MM.1S (cell line): ENCODE data around the gene WAS.

Experiments
- DNase-seq: peaks from one replicate; pipeline ENCODE4 v3.0.0-alpha.2; 2015
- H2AFZ ChIP-seq: fragments of 300-600 bp; sonication (generic); 2 replicates; pipeline ENCODE4 v1.6.0; 2016; ENCODE audit warnings: antibody characterized with exemption, low read length
- H3F3A ChIP-seq: fragments of 300-600 bp; sonication (generic); 2 replicates; pipeline ENCODE4 v1.6.1; 2016; ENCODE audit warnings: mild to moderate bottlenecking, antibody characterized with exemption, low read length, moderate library complexity, mixed read lengths; ENCODE audit not compliant: insufficient read depth
- H3K27ac ChIP-seq: fragments of 300-600 bp; sonication (generic); 2 replicates; pipeline ENCODE4 v1.5.1; 2016; ENCODE audit warnings: mild to moderate bottlenecking, low read length
- H3K27me3 ChIP-seq: fragments of 300-600 bp; sonication (generic); replicated peaks from 2 replicates; pipeline ENCODE4 v1.6.0; 2016; ENCODE audit warnings: low read length; ENCODE audit not compliant: insufficient read depth
- H3K36me3 ChIP-seq: fragments of 300-600 bp; sonication (generic); replicated peaks from 2 replicates; pipeline ENCODE4 v1.6.1; 2016; ENCODE audit warnings: mild to moderate bottlenecking, low read length, mixed read lengths; ENCODE audit not compliant: insufficient read depth
- H3K4me1 ChIP-seq: fragments of 300-600 bp; sonication (generic); 2 replicates; pipeline ENCODE4 v1.6.1; 2016; ENCODE audit warnings: low read length, mixed read lengths
- H3K4me2 ChIP-seq: fragments of 300-600 bp; sonication (generic); 2 replicates; pipeline ENCODE4 v1.6.0; 2016; ENCODE audit warnings: low read depth, low read length
- H3K4me3 ChIP-seq: fragments of 300-600 bp; sonication (generic); 2 replicates; pipeline ENCODE4 v1.5.1; 2016; ENCODE audit warnings: low read length, mixed read lengths
- H3K79me2 ChIP-seq: fragments of 300-600 bp; sonication (generic); 2 replicates; pipeline ENCODE4 v1.6.1; 2016; ENCODE audit warnings: mixed run types, low read length, mixed read lengths
- H3K9ac ChIP-seq: fragments of 300-600 bp; sonication (generic); 2 replicates; pipeline ENCODE4 v1.6.1; 2016; ENCODE audit warnings: low read length, mixed read lengths
- H3K9me2 ChIP-seq: fragments of 300-600 bp; sonication (generic); replicated peaks from 2 replicates; pipeline ENCODE4 v1.6.1; 2016; ENCODE audit warnings: mild to moderate bottlenecking, low read length, mixed read lengths; ENCODE audit not compliant: insufficient read depth
- H3K9me3 ChIP-seq: fragments of 300-600 bp; sonication (generic); replicated peaks from 2 replicates; pipeline ENCODE4 v1.6.1; 2016; ENCODE audit warnings: mild to moderate bottlenecking, low read length, mixed read lengths; ENCODE audit not compliant: insufficient read depth
- H4K20me1 ChIP-seq: fragments of 300-600 bp; sonication (generic); 2 replicates; pipeline ENCODE4 v1.6.1; 2016; ENCODE audit warnings: mild to moderate bottlenecking, low read length, moderate library complexity, mixed read lengths; ENCODE audit not compliant: insufficient read depth
- EZH2 ChIP-seq: fragments of 300-600 bp; sonication (generic); optimal IDR thresholded peaks from 2 replicates; pipeline ENCODE3; 2017; ENCODE audit warnings: low read depth, mild to moderate bottlenecking, antibody characterized with exemption, low read length, mixed read lengths
- EZH2phosphoT487 ChIP-seq: fragments of 300-600 bp; sonication (generic); IDR thresholded peaks from 2 replicates; pipeline ENCODE4 v1.6.1; 2018; ENCODE audit warnings: antibody characterized with exemption, low read length
- TF ChIP-seq, protein P1 (sequence below): fragments of 300-600 bp; sonication (generic); IDR thresholded peaks from 2 replicates; pipeline ENCODE4 v1.5.1; 2016; ENCODE audit warnings: antibody characterized with exemption, low read length, mixed read lengths

The WAS gene

DNA sequence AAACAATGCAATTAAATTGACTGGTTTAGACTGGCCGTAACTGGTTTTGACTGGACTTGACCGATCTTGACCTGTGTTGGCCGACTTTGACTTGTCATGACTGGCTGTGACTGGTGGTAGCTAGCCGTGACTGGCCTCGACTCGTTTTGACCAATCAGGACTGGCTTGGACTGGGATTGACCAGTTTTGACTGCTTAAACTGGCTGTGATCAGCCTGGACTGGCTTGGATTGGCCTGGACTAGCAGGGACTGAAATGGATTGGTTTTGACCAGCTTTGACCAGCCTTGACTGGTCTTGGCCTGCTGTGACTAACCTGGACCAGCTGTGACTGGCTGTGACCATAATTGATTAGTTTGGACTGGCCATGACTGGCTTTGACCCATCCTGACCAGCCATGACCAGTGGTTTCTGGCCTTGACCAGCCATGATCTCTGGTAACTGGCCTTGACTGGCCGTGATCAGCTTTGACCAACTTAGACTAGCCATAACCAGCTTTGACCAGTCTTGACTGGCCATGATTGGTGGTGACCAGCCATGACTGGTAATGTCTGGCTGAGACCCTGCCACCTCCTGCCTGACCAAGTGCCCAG is 26.0 kb downstream of the WAS start:
- H4K20me1 ChIP-seq, result no peaks in the 10 kb centered on the region
- H3K36me3 ChIP-seq, result no peaks in the 10 kb centered on the region
- no peak overlapping the region for H3K4me2 ChIP-seq
- H3K4me1 ChIP-seq, result no peaks in the 10 kb centered on the region
- DNase-seq, result no peak
- no peaks in the 10 kb centered on the region for H3F3A ChIP-seq
- no peaks in the 10 kb centered on the region for H3K27me3 ChIP-seq
- no peak overlapping the region for H3K27ac ChIP-seq
- H3K4me3 ChIP-seq, result no peak overlapping the region
- H2AFZ ChIP-seq, result no peak overlapping the region
- TF ChIP-seq EZH2 (no peak), EZH2phosphoT487 (no peak)
- TF ChIP-seq, protein P1, sequence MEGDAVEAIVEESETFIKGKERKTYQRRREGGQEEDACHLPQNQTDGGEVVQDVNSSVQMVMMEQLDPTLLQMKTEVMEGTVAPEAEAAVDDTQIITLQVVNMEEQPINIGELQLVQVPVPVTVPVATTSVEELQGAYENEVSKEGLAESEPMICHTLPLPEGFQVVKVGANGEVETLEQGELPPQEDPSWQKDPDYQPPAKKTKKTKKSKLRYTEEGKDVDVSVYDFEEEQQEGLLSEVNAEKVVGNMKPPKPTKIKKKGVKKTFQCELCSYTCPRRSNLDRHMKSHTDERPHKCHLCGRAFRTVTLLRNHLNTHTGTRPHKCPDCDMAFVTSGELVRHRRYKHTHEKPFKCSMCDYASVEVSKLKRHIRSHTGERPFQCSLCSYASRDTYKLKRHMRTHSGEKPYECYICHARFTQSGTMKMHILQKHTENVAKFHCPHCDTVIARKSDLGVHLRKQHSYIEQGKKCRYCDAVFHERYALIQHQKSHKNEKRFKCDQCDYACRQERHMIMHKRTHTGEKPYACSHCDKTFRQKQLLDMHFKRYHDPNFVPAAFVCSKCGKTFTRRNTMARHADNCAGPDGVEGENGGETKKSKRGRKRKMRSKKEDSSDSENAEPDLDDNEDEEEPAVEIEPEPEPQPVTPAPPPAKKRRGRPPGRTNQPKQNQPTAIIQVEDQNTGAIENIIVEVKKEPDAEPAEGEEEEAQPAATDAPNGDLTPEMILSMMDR, result no peak
- no peaks in the 10 kb centered on the region for H3K9me2 ChIP-seq
- no peak overlapping the region for H3K9ac ChIP-seq
- H3K9me3 ChIP-seq, result no peaks in the 10 kb centered on the region
- no peaks in the 10 kb centered on the region for H3K79me2 ChIP-seq

DNA sequence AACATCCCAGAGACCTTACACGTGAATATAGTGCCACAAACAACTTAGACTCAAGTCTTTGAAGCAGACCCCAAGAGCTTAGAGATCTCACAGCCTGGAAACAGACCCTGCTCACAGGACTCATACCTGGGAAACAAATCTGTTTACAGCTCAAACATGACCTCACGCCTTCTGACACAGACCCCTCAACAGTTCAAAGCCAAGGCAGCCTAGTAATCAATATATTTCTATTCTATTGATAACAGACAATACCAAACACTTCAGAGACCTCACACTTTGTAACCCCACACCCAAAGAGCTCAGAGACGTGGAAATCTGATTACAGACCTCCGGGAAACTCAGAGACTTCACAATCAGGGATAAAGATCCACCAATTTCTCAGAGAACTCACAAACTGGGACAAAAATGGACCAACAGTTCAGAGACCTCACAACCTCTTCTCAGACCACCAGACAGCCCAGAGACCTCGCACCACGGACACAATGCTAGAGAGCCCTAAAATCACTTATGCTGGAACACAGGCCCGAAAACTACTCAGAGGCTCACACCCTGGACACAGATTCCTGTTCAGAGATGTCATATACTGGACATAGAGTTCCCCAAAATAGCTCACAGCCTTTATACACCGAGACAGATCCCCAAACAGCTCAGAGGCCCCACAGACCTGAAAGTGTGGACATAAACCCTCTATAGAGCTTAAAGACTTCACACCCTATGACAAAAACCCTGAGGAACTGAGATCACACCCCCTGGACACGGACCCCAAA is 27.7 kb downstream of the WAS start:
- H3K9me3 ChIP-seq, result no peaks in the 10 kb centered on the region
- H3K4me2 ChIP-seq, result no peak overlapping the region
- no peaks in the 10 kb centered on the region for H3F3A ChIP-seq
- H3K4me1 ChIP-seq, result no peaks in the 10 kb centered on the region
- H3K36me3 ChIP-seq, result no peaks in the 10 kb centered on the region
- no peaks in the 10 kb centered on the region for H3K9me2 ChIP-seq
- H2AFZ ChIP-seq, result no peak overlapping the region
- H4K20me1 ChIP-seq, result no peaks in the 10 kb centered on the region
- DNase-seq, result no peak
- TF ChIP-seq EZH2phosphoT487 (no peak), EZH2 (no peak)
- TF ChIP-seq, protein P1, result no peak
- H3K27ac ChIP-seq, result no peak overlapping the region
- no peaks in the 10 kb centered on the region for H3K79me2 ChIP-seq
- no peak overlapping the region for H3K4me3 ChIP-seq
- no peak overlapping the region for H3K9ac ChIP-seq
- no peaks in the 10 kb centered on the region for H3K27me3 ChIP-seq

DNA sequence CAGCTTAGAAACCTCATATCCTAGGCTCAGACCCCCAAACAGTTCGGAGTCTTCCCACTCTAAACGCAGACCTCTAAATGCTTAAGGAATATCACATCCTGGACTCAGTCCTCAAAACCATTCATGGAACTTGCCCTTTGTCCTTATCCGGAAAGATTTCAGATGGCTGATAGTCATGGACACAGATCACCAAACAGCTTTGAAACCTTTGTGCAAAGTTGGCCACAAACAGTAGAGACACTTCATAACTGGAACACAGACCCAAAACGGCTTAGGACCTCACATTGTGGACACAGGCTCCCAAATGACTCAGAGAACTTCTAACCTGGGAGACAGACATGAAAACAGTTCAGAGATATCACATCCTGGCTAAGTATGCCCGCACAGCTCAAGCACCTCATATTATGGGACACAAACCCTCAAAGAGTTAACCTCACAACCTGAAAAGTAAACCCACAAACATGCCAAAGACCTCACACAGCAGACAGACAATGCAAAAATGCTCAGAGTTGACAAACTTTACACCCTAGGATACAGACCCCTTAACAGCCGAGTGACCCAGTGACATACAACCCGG is 28.4 kb downstream of the WAS start:
- Histone ChIP-seq H3F3A (no peaks in the 10 kb centered on the region), H3K9me3 (no peaks in the 10 kb centered on the region), H2AFZ (no peak overlapping the region), H3K27ac (no peak overlapping the region), H3K9me2 (no peaks in the 10 kb centered on the region), H3K4me2 (no peak overlapping the region), H3K9ac (no peak overlapping the region), H3K79me2 (no peaks in the 10 kb centered on the region), H3K4me3 (no peak overlapping the region), H3K36me3 (no peaks in the 10 kb centered on the region), H4K20me1 (no peaks in the 10 kb centered on the region), H3K4me1 (no peaks in the 10 kb centered on the region), H3K27me3 (no peaks in the 10 kb centered on the region)
- TF ChIP-seq EZH2phosphoT487 (no peak), EZH2 (no peak)
- TF ChIP-seq, protein P1, result no peak
- DNase-seq, result no peak
